AG04450 (cell line): Measurements from ENCODE around the gene GPC5. TPM values are rescaled to one million over a fixed set of nuclear protein-coding genes. Genes with fewer than 3 reads are reported as not detected.

Experiments used
- CTCF ChIA-PET: fragments of 300-600, 350-600 bp; formaldehyde crosslinking; extraction: SDS; loops from one replicate; lab custom pipeline; 2022; ENCODE audit warnings: antibody characterized with exemption, inconsistent platforms; lab: Charles Lee
- POLR2A ChIA-PET: fragments of 350-600 bp; formaldehyde crosslinking; extraction: SDS; loops from one replicate; lab custom pipeline; 2021; ENCODE audit warnings: antibody characterized with exemption, inconsistent platforms; lab: Yijun Ruan, JAX
- DNase-seq: peaks from one replicate; pipeline ENCODE4 v3.0.0-alpha.2; 2011; ENCODE audit warnings: low read depth, low spot score
- H3K27ac ChIP-seq: one replicate; pipeline ENCODE4 v1.5.1; 2012; ENCODE audit warnings: low read depth, low read length, control low read depth
- H3K27me3 ChIP-seq: one replicate; pipeline ENCODE4 v1.6.0; 2012; ENCODE audit warnings: low read length; ENCODE audit not compliant: control insufficient read depth, insufficient read depth
- H3K4me3 ChIP-seq: 2 replicates; pipeline ENCODE4 v1.5.1; 2011; ENCODE audit warnings: mild to moderate bottlenecking, low read depth, low read length, control low read depth
- H3K9me3 ChIP-seq: 2 replicates; pipeline ENCODE4 v1.5.1; 2012; ENCODE audit warnings: low read length; ENCODE audit not compliant: control insufficient read depth, insufficient read depth
- polyA plus RNA-seq: library from polyadenylated mRNA; depleted of rRNA; stranded (reverse); fragments of >200 nt; gene quantifications from 2 replicates; pipeline ENCODE4 v1.2.3, GENCODE V29; 2011
- TF ChIP-seq, protein P1 (sequence below): IDR thresholded peaks from 2 replicates; pipeline ENCODE4 v1.5.1; 2011; ENCODE audit warnings: low read depth, low read length, control low read depth, inconsistent platforms

The GPC5 gene
- polyA plus RNA-seq, 1 experiment, result 3.6 TPM

DNA sequence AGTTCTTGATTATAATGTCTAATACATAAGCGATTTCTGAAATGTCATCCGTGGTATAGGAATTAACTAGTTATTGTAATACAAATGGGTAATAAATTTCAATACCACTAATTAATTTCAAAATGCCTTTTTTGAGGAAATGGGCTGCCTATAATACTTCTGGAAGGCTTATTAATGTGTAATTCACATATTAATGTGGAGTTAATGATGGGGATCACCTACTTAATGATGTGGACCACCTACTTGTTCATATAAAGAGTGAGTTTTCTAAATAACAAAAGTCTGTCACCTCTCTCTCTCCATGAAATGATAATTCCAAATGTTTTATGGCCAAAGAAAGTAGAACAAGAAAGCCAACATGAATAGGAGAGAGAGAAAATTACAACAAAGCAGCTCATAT is 914.4 kb downstream of the GPC5 start:
- ChIA-PET CTCF (no interaction called here), POLR2A (no interaction called here)
- TF ChIP-seq, protein P1, sequence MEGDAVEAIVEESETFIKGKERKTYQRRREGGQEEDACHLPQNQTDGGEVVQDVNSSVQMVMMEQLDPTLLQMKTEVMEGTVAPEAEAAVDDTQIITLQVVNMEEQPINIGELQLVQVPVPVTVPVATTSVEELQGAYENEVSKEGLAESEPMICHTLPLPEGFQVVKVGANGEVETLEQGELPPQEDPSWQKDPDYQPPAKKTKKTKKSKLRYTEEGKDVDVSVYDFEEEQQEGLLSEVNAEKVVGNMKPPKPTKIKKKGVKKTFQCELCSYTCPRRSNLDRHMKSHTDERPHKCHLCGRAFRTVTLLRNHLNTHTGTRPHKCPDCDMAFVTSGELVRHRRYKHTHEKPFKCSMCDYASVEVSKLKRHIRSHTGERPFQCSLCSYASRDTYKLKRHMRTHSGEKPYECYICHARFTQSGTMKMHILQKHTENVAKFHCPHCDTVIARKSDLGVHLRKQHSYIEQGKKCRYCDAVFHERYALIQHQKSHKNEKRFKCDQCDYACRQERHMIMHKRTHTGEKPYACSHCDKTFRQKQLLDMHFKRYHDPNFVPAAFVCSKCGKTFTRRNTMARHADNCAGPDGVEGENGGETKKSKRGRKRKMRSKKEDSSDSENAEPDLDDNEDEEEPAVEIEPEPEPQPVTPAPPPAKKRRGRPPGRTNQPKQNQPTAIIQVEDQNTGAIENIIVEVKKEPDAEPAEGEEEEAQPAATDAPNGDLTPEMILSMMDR, result no peak

DNA sequence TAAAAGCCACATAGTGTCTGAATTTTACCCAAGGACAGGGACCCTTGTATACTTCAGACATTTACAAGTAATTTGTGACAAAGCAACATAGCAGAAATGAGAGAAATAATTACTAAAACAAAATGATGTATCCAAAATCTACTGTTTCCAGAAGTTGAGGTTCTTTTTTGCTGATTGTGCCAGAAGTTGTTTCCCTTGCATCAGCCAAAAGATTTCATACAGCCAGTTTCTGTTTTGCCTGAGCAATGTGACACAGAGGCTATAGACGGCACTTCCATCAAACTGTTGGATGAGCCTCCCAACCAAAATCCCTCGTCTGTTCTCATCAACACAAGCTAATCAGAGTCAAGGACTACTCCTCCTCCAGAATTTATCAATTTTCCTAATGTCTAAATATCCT is 915.0 kb downstream of the GPC5 start:
- ChIA-PET POLR2A (no interaction called here), CTCF (no interaction called here)
- Histone ChIP-seq H3K27ac (no peak overlapping the region), H3K9me3 (no peaks in the 10 kb centered on the region), H3K4me3 (no peak overlapping the region), H3K27me3 (no peaks in the 10 kb centered on the region)
- DNase-seq, result no peak
- TF ChIP-seq, protein P1, result no peak

More for the DNA sequence above, 914.4 kb downstream of the GPC5 start:
- DNase-seq, result no peak
- no peaks in the 10 kb centered on the region for H3K9me3 ChIP-seq
- H3K27ac ChIP-seq, result no peak overlapping the region
- H3K27me3 ChIP-seq, result no peaks in the 10 kb centered on the region
- no peak overlapping the region for H3K4me3 ChIP-seq

DNA sequence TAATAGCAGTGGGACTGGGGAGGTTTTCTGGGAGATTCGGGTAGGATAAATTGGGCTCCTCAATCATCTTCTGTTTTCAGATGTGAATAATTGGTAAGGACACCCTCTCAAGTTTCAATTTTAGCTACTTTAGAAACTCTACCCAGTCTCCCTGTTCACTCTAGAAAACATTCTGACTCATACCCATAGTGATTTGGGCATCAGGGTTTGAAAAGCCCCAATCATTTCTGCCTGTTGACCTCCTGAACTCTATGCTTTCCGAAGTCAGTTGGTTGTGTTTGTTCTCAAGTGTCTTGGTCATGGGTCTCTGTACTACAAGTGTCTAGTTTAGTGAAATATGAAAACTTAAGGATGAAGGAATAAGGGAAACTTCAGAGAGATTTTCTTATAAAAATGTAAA is 916.8 kb downstream of the GPC5 start:
- Histone ChIP-seq H3K27me3 (no peaks in the 10 kb centered on the region), H3K4me3 (no peak overlapping the region), H3K27ac (no peak overlapping the region), H3K9me3 (no peaks in the 10 kb centered on the region)
- TF ChIP-seq, protein P1, result no peak
- CTCF ChIA-PET, result no interaction called here
- DNase-seq, result no peak
- POLR2A ChIA-PET, result no interaction called here

DNA sequence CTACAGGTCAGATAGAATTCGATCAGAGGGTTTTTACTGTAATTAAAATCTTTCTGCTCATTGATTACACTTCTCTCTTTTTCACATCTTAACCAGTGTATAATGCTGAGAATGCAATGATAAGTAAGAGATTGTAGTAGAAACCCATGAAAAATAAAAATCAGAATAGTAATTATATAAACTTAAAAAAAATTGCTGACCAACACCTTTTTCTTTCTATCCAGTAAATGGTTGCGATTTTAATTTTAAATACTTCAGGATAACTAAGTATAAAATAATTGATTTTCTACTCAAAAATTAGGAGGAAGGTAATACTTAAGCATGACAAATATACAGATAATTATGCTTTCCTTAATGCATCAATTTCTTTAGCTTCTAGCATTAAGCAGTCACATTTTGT is 917.6 kb downstream of the GPC5 start:
- H3K4me3 ChIP-seq, result no peak overlapping the region
- CTCF ChIA-PET, result no interaction called here
- TF ChIP-seq, protein P1, result no peak
- DNase-seq, result no peak
- no peaks in the 10 kb centered on the region for H3K27me3 ChIP-seq
- H3K27ac ChIP-seq, result no peak overlapping the region
- no peaks in the 10 kb centered on the region for H3K9me3 ChIP-seq
- POLR2A ChIA-PET, result no interaction called here

DNA sequence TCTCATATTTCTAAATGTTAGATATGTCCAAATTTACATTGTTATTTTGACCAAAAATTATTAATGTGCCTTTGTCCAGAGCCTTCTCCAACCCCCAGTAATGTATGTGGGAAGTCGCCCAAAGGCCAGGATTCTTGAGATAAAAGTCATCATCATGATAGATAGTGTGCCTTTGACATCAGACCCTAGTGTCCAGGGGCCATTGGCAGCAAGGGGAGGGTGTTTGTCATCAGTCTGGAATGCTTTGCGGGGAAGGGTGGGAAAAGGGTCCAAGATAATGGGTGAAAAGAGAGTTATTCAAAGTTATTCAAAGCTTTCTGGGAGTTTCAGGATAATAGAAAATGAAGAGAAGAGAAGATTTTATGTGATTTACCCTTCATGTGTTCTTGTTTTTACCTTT is 918.6 kb downstream of the GPC5 start:
- H3K4me3 ChIP-seq, result no peak overlapping the region
- DNase-seq, result no peak
- ChIA-PET POLR2A (no interaction called here), CTCF (interaction anchor here (0.6 kb wide), 1 partner anchor 81 kb away, joined by 3 read pairs; no protein-coding TSS in a partner anchor)
- TF ChIP-seq, protein P1, result no peak
- no peak overlapping the region for H3K27ac ChIP-seq
- no peaks in the 10 kb centered on the region for H3K27me3 ChIP-seq
- H3K9me3 ChIP-seq, result no peaks in the 10 kb centered on the region
